Bronchial epithelial cell (primary cell): Measurements from ENCODE around the gene KSR1. TPM values are rescaled to one million over a fixed set of nuclear protein-coding genes. Genes with fewer than 3 reads are reported as not detected.
"Not testable (repeated sequence)": the region's sequence is repeated elsewhere in the genome, so short reads cannot be mapped to it uniquely, and the experiment has no call there.

Experiments
- DNase-seq: peaks from one replicate; pipeline ENCODE4 v3.0.0-alpha.2; 2010; ENCODE audit warnings: low read depth
- FAIRE-seq: peaks from 2 replicates; lab custom pipeline; 2011; peaks lifted over from hg19 to GRCh38; lab: Jason Lieb, UNC
- H3K27me3 ChIP-seq: 2 replicates; pipeline ENCODE4 v1.5.1; 2011; ENCODE audit warnings: low read length; ENCODE audit not compliant: control insufficient read depth, insufficient read depth
- H3K36me3 ChIP-seq: 2 replicates; pipeline ENCODE4 v1.5.1; 2011; ENCODE audit warnings: low read length; ENCODE audit not compliant: control insufficient read depth, insufficient read depth
- H3K4me3 ChIP-seq: 2 replicates; pipeline ENCODE4 v1.5.1; 2011; ENCODE audit warnings: mild to moderate bottlenecking, low read depth, low read length, control low read depth
- total RNA-seq: library from RNA; depleted of rRNA; stranded (reverse); fragments of >200 nt; gene quantifications from 2 replicates; pipeline ENCODE4 v1.2.1, GENCODE V29; 2014
- TF ChIP-seq, protein P1 (sequence below): IDR thresholded peaks from 2 replicates; pipeline ENCODE4 v1.5.1; 2011; ENCODE audit warnings: mild to moderate bottlenecking, moderate library complexity, low read length, control low read depth, inconsistent platforms; ENCODE audit not compliant: insufficient read depth, severe bottlenecking

KSR1 gene
- total RNA-seq, 1 donor from 2014 or later = 0.53 TPM

DNA sequence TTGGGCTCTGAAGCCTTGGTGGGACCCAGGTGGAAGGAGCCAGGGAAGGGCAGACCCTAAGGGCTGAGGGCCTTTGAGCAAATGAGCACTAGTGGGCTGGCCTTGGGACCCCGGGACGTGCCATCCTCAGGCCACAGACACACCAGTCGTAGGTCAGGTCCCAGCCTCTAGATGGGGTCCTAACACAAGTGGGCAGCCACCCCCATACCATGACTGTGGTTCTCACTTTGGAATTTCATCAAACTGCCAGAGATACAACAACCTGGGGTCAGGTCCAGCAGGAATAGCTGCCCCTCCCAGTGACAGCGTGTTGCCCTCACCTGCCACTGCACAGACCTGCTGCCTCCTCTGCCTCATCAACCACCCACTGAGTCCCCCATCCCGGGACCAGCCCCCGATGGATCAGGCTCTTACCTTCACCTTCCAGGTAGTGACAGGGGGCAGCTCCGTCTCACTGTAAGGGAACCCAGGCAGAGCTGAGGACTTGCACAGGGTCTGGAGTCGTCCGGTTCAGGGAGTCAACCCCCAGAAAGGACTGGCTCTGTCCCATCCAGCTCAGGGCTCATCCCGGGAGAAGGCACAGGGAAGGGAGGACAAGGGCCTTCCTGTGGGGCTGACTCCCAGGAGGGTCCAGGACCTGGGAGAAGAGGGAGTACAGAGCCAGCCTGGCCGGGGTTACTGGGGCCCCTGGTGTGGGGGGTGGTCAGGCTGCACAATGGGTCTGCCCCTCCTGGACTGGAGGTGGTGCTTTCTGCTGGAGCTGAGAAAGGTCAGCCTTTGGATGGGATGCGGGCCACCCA lies 214.7 kb downstream of the KSR1 start:
- FAIRE-seq (no peak), DNase-seq (no peak)

DNA sequence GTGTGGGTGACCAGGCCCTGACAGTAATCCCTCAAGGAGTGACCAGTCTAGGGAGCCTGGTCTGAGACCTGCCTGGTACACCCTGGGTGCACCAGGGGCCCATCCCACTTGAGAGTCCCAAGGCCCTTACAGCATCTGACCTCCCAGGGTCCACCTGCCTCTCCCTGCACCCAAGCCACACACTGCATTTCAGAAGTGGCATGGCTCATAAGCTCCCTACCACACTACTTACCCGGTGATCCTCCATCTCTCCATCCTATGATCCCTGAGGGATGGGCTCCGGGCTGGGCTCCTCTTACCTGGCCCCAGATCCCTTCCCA lies 215.3 kb downstream of the KSR1 start:
- DNase-seq (no peak), FAIRE-seq (no peak)
- TF ChIP-seq, protein P1, sequence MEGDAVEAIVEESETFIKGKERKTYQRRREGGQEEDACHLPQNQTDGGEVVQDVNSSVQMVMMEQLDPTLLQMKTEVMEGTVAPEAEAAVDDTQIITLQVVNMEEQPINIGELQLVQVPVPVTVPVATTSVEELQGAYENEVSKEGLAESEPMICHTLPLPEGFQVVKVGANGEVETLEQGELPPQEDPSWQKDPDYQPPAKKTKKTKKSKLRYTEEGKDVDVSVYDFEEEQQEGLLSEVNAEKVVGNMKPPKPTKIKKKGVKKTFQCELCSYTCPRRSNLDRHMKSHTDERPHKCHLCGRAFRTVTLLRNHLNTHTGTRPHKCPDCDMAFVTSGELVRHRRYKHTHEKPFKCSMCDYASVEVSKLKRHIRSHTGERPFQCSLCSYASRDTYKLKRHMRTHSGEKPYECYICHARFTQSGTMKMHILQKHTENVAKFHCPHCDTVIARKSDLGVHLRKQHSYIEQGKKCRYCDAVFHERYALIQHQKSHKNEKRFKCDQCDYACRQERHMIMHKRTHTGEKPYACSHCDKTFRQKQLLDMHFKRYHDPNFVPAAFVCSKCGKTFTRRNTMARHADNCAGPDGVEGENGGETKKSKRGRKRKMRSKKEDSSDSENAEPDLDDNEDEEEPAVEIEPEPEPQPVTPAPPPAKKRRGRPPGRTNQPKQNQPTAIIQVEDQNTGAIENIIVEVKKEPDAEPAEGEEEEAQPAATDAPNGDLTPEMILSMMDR = no peak
- Histone ChIP-seq H3K4me3 (no peak overlapping the region), H3K27me3 (no peaks in the 10 kb centered on the region), H3K36me3 (no peaks in the 10 kb centered on the region)

More for the DNA sequence above, 214.7 kb downstream of the KSR1 start:
- Histone ChIP-seq H3K27me3 (no peaks in the 10 kb centered on the region), H3K4me3 (no peak overlapping the region), H3K36me3 (no peaks in the 10 kb centered on the region)
- TF ChIP-seq, protein P1 = no peak

DNA sequence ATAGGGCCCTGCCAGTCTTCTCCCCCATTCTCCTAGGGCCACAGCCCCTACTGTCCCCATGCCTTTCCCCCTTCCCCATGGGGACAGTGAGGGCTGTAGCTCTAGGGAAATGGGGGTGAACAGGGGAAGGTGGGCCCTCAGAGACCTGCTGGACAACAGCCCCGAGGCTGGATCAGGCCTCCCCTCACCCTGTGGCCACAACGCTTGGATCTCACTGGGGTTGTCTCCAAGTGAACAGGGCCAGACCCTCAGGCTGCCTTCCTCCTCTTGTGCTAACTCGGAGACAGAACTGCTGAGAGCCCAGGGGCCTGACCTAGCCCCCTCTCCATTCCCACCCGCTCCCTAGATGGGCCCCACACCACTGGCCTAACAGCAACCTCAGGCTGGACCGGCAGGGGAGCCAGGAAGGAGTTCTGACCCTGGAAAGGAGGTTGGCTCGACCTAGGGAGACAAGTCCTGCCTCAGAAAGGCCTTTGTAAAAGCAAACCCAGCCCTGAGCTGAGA lies 215.8 kb downstream of the KSR1 start:
- H3K36me3 ChIP-seq, FAIRE-seq, H3K27me3 ChIP-seq, DNase-seq, H3K4me3 ChIP-seq: not testable (repeated sequence)

DNA sequence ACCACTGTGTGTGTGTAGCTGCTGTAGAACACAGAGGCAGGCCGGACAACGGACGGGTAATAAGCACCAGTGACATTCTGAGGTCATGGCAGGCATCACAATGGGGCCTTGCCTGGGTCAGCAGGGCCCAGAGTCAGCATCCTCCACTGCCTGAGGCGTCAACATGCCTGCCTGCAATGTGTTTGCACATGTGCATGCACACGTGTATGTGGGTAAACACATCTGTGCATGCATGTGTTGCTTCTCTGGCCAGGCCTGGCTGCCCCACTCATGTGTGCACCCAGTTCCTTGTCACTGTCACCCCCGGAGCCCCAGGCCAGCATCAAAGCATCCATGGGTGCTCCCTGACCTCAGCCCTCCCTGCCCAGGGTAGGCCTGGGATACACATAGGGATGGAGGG lies 218.1 kb downstream of the KSR1 start:
- peak; percentile 80 for FAIRE-seq
- TF ChIP-seq, protein P1 = no peak
- DNase-seq = no peak
- Histone ChIP-seq H3K36me3 (no peaks in the 10 kb centered on the region), H3K27me3 (no peaks in the 10 kb centered on the region), H3K4me3 (no peak overlapping the region)

Other genes starting within 250 kb of the KSR1 start
- 256 and 308 TPM in 2 replicates for gene WSB1, start 162.3 kb upstream of the KSR1 start, total RNA-seq
- 1.3 TPM in 2 replicates for gene LGALS9, start 174.7 kb downstream of the KSR1 start, total RNA-seq